Large intestine (tissue), 3 donors: Measurements from ENCODE around the gene SMAD5. TPM values are rescaled to one million over a fixed set of nuclear protein-coding genes. Genes with fewer than 3 reads are reported as not detected.

Source experiments
- DNase-seq, 2 donors: peaks; one replicate each; pipeline versions ENCODE4 v3.0.0 to v3.0.0-alpha.2; 2013
- H3K27ac ChIP-seq: one replicate; pipeline ENCODE4 v1.5.1; 2013; ENCODE audit warnings: low read length
- H3K27me3 ChIP-seq: 2 replicates; pipeline ENCODE4 v1.6.1; 2013; ENCODE audit warnings: low read length; ENCODE audit not compliant: control insufficient read depth, insufficient read depth
- H3K36me3 ChIP-seq: 2 replicates; pipeline ENCODE4 v1.6.1; 2013; ENCODE audit warnings: low read length; ENCODE audit not compliant: control insufficient read depth, insufficient read depth
- H3K4me1 ChIP-seq: one replicate; pipeline ENCODE4 v1.6.1; 2013; ENCODE audit warnings: low read length; ENCODE audit not compliant: control insufficient read depth, insufficient read depth
- H3K4me3 ChIP-seq: one replicate; pipeline ENCODE4 v1.5.1; 2013; ENCODE audit warnings: low read length
- H3K9me3 ChIP-seq: one replicate; pipeline ENCODE4 v1.6.1; 2013; ENCODE audit warnings: mild to moderate bottlenecking, low read depth, low read length, moderate library complexity; ENCODE audit not compliant: control insufficient read depth
- WGBS: methylation state at CpG from one replicate; pipeline ENCODE4 v1.1.5; 2013; ENCODE audit warnings: low lambda C conversion rate; ENCODE audit not compliant: insufficient coverage; 5-methylcytosine and 5-hydroxymethylcytosine counted together
- polyA plus RNA-seq: library from polyadenylated mRNA; unstranded; fragments of 120-200 nt; gene quantifications from one replicate; pipeline ENCODE4 v1.2.1, GENCODE V29; 2013

Gene SMAD5
- polyA plus RNA-seq, 1 donor = 42.1 TPM

- WGBS = 100% methylated on average over 3 of the region's 8 CpGs
- H3K9me3 ChIP-seq = no peaks in the 10 kb centered on the region
- no peak overlapping the region for H3K27ac ChIP-seq
- H3K36me3 ChIP-seq = no peaks in the 10 kb centered on the region
- no peak for DNase-seq
- no peaks in the 10 kb centered on the region for H3K4me1 ChIP-seq
- H3K4me3 ChIP-seq = no peak overlapping the region
- H3K27me3 ChIP-seq = no peaks in the 10 kb centered on the region
Measured at GRCh38 chr5:136205061-136205702, 72.5 kb downstream of the SMAD5 start.

GRCh38 chr5:136205941-136206340, 73.3 kb downstream of the SMAD5 start:
- DNase-seq = no peak
- no peaks in the 10 kb centered on the region for H3K27me3 ChIP-seq
- no CpG with 5 or more reads among the region's 4 CpGs for WGBS
- no peaks in the 10 kb centered on the region for H3K9me3 ChIP-seq
- H3K4me3 ChIP-seq = no peak overlapping the region
- H3K27ac ChIP-seq = no peak overlapping the region
- H3K4me1 ChIP-seq = no peaks in the 10 kb centered on the region
- no peaks in the 10 kb centered on the region for H3K36me3 ChIP-seq

DNA sequence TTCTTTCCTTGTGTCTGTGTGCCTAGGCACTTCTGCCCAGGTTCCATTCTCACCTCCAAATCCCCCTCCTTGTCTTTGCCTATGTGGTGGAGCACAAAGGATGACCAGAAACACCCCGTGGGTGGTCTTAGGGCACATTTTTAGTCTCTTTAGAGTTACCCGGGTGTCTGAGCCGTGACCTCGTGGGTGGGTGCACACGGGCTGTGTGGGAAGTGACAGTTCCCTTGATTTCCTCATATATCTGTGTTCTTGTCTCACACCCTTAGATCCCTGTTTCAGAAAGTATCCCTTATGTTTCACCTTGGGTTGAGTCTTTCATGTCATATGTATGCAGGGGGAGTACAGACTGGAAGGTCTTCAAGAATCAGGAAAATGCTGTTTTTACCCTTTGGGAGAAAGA, 73.7 kb downstream of the SMAD5 start:
- H3K4me3 ChIP-seq = no peak overlapping the region
- DNase-seq = no peak
- H3K4me1 ChIP-seq = no peaks in the 10 kb centered on the region
- H3K27me3 ChIP-seq = no peaks in the 10 kb centered on the region
- no CpG with 5 or more reads among the region's 5 CpGs for WGBS
- no peaks in the 10 kb centered on the region for H3K36me3 ChIP-seq
- no peaks in the 10 kb centered on the region for H3K9me3 ChIP-seq
- no peak overlapping the region for H3K27ac ChIP-seq

DNA sequence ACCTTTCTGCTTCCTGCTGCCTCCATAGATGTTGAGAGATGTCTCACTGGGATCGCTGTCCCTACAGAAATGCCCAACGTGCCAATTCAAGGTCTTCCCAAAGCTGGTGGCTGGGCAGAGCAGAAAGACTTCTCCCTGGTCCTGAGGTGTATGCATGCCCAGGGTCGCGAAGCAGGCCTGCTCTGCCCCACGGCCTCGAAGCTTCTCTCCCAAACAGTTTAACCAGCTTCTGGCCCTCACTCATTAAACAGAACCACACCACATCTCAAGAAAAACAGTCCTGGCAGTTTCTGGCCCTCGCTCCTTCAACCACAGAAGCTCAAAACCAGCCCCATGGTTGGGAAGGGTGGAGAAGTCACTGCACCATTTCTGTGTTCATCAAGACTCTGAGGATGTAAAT, 75.0 kb downstream of the SMAD5 start:
- Histone ChIP-seq H3K4me3 (no peak overlapping the region), H3K27me3 (no peaks in the 10 kb centered on the region), H3K36me3 (no peaks in the 10 kb centered on the region), H3K27ac (no peak overlapping the region), H3K4me1 (no peaks in the 10 kb centered on the region), H3K9me3 (no peaks in the 10 kb centered on the region)
- DNase-seq = no peak
- WGBS = 100% methylated on average over 1 of the region's 7 CpGs

GRCh38 chr5:136208916-136209315, 76.3 kb downstream of the SMAD5 start:
- WGBS = no CpG with 5 or more reads among the region's 3 CpGs
- no peaks in the 10 kb centered on the region for H3K4me1 ChIP-seq
- no peaks in the 10 kb centered on the region for H3K27me3 ChIP-seq
- no peak for DNase-seq
- no peaks in the 10 kb centered on the region for H3K36me3 ChIP-seq
- no peaks in the 10 kb centered on the region for H3K9me3 ChIP-seq
- no peak overlapping the region for H3K27ac ChIP-seq
- no peak overlapping the region for H3K4me3 ChIP-seq

DNA sequence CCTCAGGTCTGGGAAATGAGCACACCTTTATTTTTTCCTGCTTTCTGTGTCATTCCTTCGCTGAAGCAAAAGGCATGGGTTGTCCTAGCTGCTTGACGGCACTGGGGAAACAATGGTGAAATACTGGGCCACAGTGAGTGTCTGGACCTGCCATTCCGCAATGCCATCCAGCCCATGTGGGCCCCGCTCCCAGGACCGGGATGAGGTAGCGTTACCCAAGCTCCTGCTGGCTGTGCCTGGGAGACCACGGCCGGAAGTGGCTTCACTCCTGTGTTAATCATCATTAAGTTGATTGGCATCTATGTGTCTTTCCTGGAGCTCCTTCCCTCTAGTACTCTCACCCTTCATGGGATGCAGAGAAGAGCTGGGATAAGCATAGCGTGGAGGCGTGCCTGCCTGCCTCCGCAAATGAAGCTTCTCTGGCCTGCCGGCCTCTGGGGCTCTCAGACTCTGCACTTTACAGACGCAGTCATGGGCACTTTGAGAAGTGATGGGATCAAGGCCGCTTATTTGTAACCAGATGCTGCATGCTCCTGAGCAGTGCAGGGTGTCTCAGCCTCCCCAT, 76.8 kb downstream of the SMAD5 start:
- Histone ChIP-seq H3K36me3 (no peaks in the 10 kb centered on the region), H3K27me3 (no peaks in the 10 kb centered on the region), H3K27ac (no peak overlapping the region), H3K4me3 (no peak overlapping the region), H3K4me1 (no peaks in the 10 kb centered on the region), H3K9me3 (no peaks in the 10 kb centered on the region)
- DNase-seq = no peak
- WGBS = no CpG with 5 or more reads among the region's 14 CpGs

DNA sequence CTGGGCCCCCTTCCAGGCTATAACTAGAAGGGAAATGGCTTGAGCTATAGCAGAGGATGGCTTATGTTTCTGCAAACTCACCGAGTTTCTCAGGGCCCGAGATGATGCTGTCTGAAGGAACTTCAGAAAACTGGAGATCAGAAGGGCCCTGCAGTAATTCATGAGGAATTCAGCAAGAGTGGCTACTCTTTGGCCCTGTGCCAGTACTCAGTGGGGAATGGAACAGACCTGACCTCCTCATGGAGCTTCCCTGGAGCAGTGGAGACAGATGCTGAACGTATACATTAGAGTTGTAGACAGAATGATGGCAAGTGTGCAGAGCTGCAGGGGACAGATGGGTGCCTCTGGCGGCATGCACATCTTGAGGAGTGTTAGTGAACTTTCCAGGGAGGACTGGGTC, 77.6 kb downstream of the SMAD5 start:
- H3K27ac ChIP-seq = no peak overlapping the region
- H3K4me3 ChIP-seq = no peak overlapping the region
- peaks cover 4% of the 10 kb centered on the region for H3K36me3 ChIP-seq
- no CpG with 5 or more reads among the region's 4 CpGs for WGBS
- DNase-seq = no peak
- no peaks in the 10 kb centered on the region for H3K27me3 ChIP-seq
- H3K9me3 ChIP-seq = no peaks in the 10 kb centered on the region
- H3K4me1 ChIP-seq = no peaks in the 10 kb centered on the region

DNA sequence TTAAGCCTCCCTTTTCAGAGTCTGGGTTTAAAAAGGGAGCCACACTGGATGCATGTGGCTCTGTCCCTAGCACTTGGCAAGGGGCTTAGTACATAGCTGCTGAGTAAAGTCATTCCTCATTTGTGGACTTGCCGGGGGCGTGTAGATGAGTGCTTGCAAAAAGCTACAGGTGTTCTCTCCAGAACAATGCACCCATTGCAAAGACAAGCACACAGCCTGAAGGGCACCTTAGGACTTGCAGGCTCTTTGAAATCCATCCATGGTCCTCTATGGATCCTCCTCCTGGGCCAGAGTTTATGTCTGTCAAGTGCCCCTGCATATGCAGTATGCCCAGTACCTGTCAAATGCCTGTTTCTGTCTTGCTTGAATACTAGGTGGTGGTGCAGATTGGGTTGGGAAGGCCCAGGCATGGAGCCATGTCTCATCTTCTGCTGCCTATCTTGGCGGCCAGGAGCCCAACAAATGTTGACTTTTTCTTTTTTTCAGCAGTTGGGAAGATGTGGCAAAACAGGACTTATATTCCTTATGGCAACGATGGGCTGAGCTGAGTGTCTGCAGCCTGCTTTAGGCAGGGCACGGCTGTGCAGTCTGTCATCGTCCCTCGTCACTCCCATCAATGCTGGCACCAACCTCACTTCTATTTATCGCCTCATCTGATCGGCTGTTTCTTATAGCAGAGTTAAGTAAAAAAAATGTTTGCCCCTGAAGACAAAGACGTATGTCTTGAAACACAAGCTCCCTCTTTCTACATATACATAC, 78.8 kb downstream of the SMAD5 start:
- H3K27me3 ChIP-seq = no peaks in the 10 kb centered on the region
- DNase-seq = no peak
- H3K4me3 ChIP-seq = no peak overlapping the region
- H3K4me1 ChIP-seq = no peaks in the 10 kb centered on the region
- H3K27ac ChIP-seq = no peak overlapping the region
- H3K36me3 ChIP-seq = peaks cover 4% of the 10 kb centered on the region
- 100% methylated on average over 1 of the region's 10 CpGs for WGBS
- H3K9me3 ChIP-seq = no peaks in the 10 kb centered on the region

DNA sequence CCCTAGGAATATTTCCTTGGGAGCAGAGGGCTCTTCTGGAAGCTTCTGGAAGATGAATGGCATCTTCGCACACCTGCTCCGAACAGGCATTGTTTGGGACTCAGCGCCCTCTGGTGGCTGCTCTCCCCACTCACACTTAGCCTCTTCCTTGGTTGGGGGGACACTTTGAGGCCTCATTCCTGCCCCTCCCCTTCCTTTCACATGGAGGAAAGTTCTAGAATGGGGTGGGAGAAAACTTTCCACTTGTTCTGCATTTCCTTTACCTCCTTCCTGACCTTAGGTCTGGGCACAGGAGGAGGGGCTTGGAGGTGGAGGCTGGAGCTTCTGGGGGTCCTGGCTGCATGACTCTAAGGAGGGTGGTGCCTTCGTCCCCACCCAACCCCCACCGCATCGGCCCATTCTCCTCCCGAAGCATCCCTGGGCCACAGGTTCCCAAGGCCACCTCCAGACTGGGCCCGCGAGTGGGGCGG, 79.6 kb downstream of the SMAD5 start:
- H3K9me3 ChIP-seq = no peaks in the 10 kb centered on the region
- no CpG with 5 or more reads among the region's 10 CpGs for WGBS
- H3K27me3 ChIP-seq = no peaks in the 10 kb centered on the region
- peaks cover 4% of the 10 kb centered on the region for H3K36me3 ChIP-seq
- H3K27ac ChIP-seq = no peak overlapping the region
- H3K4me3 ChIP-seq = no peak overlapping the region
- no peaks in the 10 kb centered on the region for H3K4me1 ChIP-seq
- peak; percentile 53 to 57 for DNase-seq

- DNase-seq = no peak
- no peak overlapping the region for H3K4me3 ChIP-seq
- H3K36me3 ChIP-seq = peaks cover 4% of the 10 kb centered on the region
- H3K27me3 ChIP-seq = no peaks in the 10 kb centered on the region
- no peaks in the 10 kb centered on the region for H3K9me3 ChIP-seq
- no peaks in the 10 kb centered on the region for H3K4me1 ChIP-seq
- WGBS = 90% methylated on average over 2 of the region's 9 CpGs
- H3K27ac ChIP-seq = no peak overlapping the region
Measured at GRCh38 chr5:136213919-136214493, 81.4 kb downstream of the SMAD5 start.
